Globus pallidus (tissue), 1 donor: ENCODE results near the gene OPN4.

Experiments used
- DNase-seq: peaks from one replicate; pipeline ENCODE4 v3.0.0-alpha.2; 2015; ENCODE audit warnings: low spot score

OPN4 gene

DNA sequence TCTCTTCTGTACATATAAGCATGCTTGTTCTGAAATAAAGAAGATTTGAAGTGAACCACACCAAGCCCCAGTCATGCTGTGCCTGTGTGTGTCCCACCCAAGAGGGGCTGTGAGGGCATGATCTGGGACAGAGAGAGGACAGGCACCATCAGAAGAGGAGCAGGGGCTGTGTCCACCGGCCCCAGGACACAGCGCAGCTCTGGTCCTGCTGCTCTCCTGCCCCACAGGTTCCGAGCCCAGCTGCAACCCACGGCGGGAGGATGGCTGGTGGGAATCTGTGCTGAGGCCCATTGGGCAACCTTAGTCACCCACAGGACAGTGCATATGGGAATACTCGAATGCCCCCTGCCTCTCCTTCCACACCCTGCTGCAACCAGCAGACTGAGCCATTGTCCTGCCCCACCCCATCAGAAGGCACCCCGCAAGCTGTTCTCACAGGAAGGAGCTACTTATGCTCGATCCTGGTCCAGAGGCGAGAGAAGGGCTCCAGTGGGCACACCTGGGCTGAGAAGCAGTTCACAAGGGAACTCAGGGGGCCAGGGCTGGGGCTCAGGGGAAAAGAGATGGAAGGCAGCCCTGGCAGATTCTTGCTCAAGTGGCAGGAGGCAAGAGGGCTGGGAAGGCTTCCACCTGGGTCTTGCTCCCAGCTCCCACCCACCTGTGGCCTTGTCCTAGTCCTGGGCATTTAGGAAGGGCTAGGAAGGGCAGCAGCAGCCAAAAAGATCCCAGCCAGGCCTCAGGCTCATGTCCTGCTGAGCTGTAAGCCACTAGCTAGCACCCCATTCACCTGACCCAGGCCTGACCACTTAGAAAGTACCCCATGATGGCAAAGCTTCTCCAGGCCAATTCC lies 45.9 kb downstream of the OPN4 start:
- no peak for DNase-seq

GRCh38 chr10:86700851-86701617 lies 46.7 kb downstream of the OPN4 start:
- DNase-seq = no peak

DNA sequence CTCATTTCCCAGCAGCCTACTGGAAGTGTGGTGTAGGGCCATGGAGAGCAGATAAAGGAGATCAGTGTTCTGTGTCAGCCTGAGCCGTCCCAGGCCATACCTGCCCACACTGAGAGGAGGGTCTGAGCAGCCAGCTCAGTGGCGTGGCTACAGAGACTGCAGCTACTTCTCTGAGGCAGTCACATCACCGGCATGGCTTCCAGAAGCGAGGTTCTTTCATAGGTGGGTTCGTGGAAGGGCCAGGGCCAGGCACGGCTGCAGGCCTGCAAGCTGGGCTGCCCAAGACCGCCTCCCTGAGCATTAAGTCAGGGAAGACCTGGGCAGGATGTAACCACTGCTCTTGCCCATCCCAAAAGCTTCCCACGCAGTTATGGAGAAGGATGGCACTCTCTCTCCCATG lies 48.8 kb downstream of the OPN4 start:
- DNase-seq = no peak

DNA sequence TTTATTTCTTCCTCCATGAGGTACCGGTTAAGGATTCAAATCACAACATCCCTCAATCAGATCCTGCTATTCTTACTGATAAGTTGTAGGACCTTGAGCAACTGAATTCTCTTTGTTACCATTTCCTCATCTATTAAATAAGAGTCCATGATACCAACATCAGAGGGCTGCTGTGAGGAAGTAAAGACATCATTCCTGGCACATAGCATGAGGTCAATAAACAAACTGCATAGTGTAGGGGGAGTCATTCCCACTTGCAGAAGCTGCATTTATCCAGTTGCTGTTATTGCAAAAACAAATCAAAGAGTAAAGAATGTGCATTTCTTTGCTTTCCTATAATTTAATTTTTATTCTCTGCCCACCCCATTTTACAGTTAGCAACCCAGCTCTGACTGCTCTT lies 50.8 kb downstream of the OPN4 start:
- no peak for DNase-seq

DNA sequence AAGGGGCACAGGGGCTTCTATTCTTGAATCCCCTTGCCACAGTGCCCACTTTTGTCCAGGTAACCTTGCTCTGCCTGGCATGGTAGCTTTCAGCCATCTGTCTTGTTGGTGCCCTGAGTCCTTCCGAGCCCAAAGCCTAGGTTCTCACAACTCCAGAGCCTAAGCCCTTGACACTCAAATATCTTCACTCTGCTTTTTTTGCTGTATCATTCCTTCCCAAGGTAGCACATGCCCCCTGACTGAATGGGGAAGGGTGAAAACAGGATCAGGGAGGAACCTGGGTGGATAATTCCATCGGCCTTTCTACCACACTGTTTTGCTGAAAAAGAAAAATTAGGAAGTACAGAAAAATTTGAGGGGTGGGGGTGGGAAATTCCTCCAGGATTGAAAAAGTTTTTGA lies 51.6 kb downstream of the OPN4 start:
- no peak for DNase-seq

GRCh38 chr10:86706401-86706841 lies 52.1 kb downstream of the OPN4 start:
- DNase-seq = no peak

- DNase-seq = no peak
Measured at GRCh38 chr10:86706977-86707376, 52.6 kb downstream of the OPN4 start.

- no peak for DNase-seq
Measured at GRCh38 chr10:86707505-86707904, 53.2 kb downstream of the OPN4 start.

- DNase-seq = no peak
Measured at GRCh38 chr10:86708068-86708782, 53.9 kb downstream of the OPN4 start.

DNA sequence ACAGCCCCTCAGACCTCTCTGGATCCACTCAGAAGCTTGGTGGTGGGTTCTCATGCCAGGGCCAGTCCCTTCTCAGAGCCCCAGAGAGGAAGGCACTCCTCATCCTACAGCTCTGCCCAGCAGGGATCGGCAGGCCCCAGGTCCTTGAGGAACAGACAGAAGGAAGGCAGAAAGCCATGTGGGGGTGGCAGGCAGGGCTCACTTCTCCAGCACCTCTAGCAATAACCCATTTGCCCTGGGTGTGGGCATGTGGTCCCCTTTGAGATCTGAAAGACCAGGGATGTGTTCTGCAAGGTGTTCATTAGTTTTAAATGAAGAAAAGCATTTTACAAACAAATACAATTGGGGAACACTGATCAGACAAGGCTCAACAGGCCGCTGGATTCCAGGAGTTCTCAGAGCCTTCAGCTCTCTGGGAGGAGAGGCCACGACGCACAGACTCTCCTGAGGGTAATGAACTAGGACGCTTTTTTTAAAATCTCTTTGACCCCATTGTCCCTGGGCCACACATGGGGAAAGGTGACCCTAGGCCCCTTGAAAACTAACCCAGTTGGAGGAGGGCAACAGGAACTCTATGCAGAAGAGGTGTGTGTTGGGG lies 54.5 kb downstream of the OPN4 start:
- DNase-seq = no peak

DNA sequence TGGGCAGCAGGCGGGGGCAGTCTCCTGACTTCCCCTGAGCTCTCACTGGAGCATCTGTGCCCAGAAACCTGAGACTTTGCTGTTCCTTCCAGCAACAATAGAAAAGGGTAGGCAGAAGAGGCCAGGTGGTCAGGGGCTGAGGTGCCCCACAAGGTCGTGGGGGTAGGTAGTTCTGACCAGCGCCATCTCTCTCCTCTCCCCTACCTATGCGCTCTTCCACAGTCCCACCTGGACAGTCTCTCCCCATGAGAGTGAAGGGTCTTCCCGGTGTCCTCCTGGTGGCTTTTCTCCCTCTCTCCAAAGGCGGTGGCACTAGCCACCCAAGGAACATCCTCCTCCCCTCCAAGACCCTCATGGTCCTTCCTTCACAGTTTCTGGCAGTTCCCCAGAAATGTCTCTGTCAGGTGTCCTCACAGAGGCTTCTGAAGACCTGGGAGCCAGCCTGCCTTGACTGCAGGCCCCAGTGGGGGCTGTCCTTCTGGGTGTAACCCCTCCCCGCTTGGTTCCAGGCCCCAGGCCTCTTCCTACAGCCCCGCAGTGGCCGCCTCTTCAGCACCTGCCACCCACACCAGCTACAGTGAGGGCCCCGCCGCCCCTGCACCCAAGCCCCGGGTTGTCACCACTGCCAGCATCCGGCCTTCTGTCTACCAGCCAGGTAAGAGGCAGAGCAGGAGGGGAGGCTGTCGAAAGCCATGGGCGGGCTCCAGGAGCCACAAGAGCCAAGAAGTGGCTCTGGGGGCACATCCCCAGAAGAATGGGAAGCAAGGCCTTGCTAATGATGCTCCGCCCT lies 55.2 kb downstream of the OPN4 start:
- no peak for DNase-seq

- peak; percentile 84 for DNase-seq
Measured at GRCh38 chr10:86710987-86711512, 56.7 kb downstream of the OPN4 start.

GRCh38 chr10:86711513-86712316 lies 57.4 kb downstream of the OPN4 start:
- DNase-seq = no peak

- no peak for DNase-seq
Measured at GRCh38 chr10:86712317-86712707, 58.0 kb downstream of the OPN4 start.

GRCh38 chr10:86715156-86715795 lies 60.9 kb downstream of the OPN4 start:
- DNase-seq = no peak

GRCh38 chr10:86715836-86716235 lies 61.5 kb downstream of the OPN4 start:
- DNase-seq = no peak
